ENCODE data around the gene ELF5.

Gene ELF5

GRCh38 chr11:34546511-34547209 is 33.1 kb upstream of the ELF5 start:
- no peak overlapping the region for H4K12ac ChIP-seq (ENCODE audit: low read depth, low read length)
- no peak for DNase-seq
- no peak overlapping the region for H2BK12ac ChIP-seq (ENCODE audit: low read length)
- no peak overlapping the region for H2AK5ac ChIP-seq (ENCODE audit: low read length)
- H3K4ac ChIP-seq (ENCODE audit: low read depth, low read length): no peak overlapping the region
- no peak overlapping the region for H4K8ac ChIP-seq (ENCODE audit: low read depth, low read length)
- no peaks in the 10 kb centered on the region for H3K27me3 ChIP-seq (ENCODE audit: insufficient read depth, low read length)
- no peaks in the 10 kb centered on the region for H3K79me1 ChIP-seq (ENCODE audit: low read length)
- no peaks in the 10 kb centered on the region for H3K36me3 ChIP-seq (ENCODE audit: control insufficient read depth in 1 of 2, insufficient read depth in 2 of 2, low read length in 2 of 2)
- no peak overlapping the region for H3K18ac ChIP-seq (ENCODE audit: low read length)
- no peaks in the 10 kb centered on the region for H3K4me1 ChIP-seq (ENCODE audit: control insufficient read depth in 1 of 2, insufficient read depth in 2 of 2, low read length in 2 of 2)
- H2BK120ac ChIP-seq (ENCODE audit: insufficient read depth, low read length, poor library complexity): no peak overlapping the region
- no peak overlapping the region for H3K4me2 ChIP-seq (ENCODE audit: low read length)
- no peak overlapping the region for H3K23ac ChIP-seq (ENCODE audit: low read length)
- H2AFZ ChIP-seq (ENCODE audit: insufficient read depth, low read length, poor library complexity): no peak overlapping the region
- no peak overlapping the region for H2BK5ac ChIP-seq (ENCODE audit: low read depth, low read length, poor library complexity)
- no peak overlapping the region for H4K91ac ChIP-seq (ENCODE audit: low read depth, low read length)
- H3K4me3 ChIP-seq (ENCODE audit: low read depth, low read length): no peak overlapping the region
- WGBS (ENCODE audit: extremely low coverage, insufficient coverage, insufficient read length): no CpG with 5 or more reads among the region's 6 CpGs
- no peaks in the 10 kb centered on the region for H3K79me2 ChIP-seq (ENCODE audit: control insufficient read depth, insufficient read depth, low read length, poor library complexity)
- H3K14ac ChIP-seq (ENCODE audit: low read length): no peak overlapping the region
- no peak overlapping the region for H3K9ac ChIP-seq (ENCODE audit: low read length)
- H3K27ac ChIP-seq (ENCODE audit: low read depth, low read length): no peak overlapping the region
- no peaks in the 10 kb centered on the region for H3K9me3 ChIP-seq (ENCODE audit: insufficient read depth, low read depth, low read length)

GRCh38 chr11:34542089-34542488 is 28.5 kb upstream of the ELF5 start:
- H2AK5ac ChIP-seq (ENCODE audit: low read length): no peak overlapping the region
- no peak overlapping the region for H2BK5ac ChIP-seq (ENCODE audit: low read depth, low read length, poor library complexity)
- H3K79me2 ChIP-seq (ENCODE audit: control insufficient read depth, insufficient read depth, low read length, poor library complexity): no peaks in the 10 kb centered on the region
- H4K8ac ChIP-seq (ENCODE audit: low read depth, low read length): no peak overlapping the region
- no peak overlapping the region for H3K4me3 ChIP-seq (ENCODE audit: low read depth, low read length)
- H3K4ac ChIP-seq (ENCODE audit: low read depth, low read length): no peak overlapping the region
- H2BK12ac ChIP-seq (ENCODE audit: low read length): no peak overlapping the region
- no peak overlapping the region for H3K14ac ChIP-seq (ENCODE audit: low read length)
- no peak overlapping the region for H3K27ac ChIP-seq (ENCODE audit: low read depth, low read length)
- H2BK120ac ChIP-seq (ENCODE audit: insufficient read depth, low read length, poor library complexity): no peak overlapping the region
- H3K4me1 ChIP-seq (ENCODE audit: control insufficient read depth in 1 of 2, insufficient read depth in 2 of 2, low read length in 2 of 2): no peaks in the 10 kb centered on the region
- no peak overlapping the region for H4K91ac ChIP-seq (ENCODE audit: low read depth, low read length)
- no peaks in the 10 kb centered on the region for H3K79me1 ChIP-seq (ENCODE audit: low read length)
- peaks cover 2% of the 10 kb centered on the region for H3K9me3 ChIP-seq (ENCODE audit: insufficient read depth, low read depth, low read length)
- no peak overlapping the region for H3K23ac ChIP-seq (ENCODE audit: low read length)
- no peak overlapping the region for H2AFZ ChIP-seq (ENCODE audit: insufficient read depth, low read length, poor library complexity)
- no peak overlapping the region for H4K12ac ChIP-seq (ENCODE audit: low read depth, low read length)
- no peak for DNase-seq
- no peaks in the 10 kb centered on the region for H3K27me3 ChIP-seq (ENCODE audit: insufficient read depth, low read length)
- H3K36me3 ChIP-seq (ENCODE audit: control insufficient read depth in 1 of 2, insufficient read depth in 2 of 2, low read length in 2 of 2): no peaks in the 10 kb centered on the region
- H3K9ac ChIP-seq (ENCODE audit: low read length): no peak overlapping the region
- H3K4me2 ChIP-seq (ENCODE audit: low read length): no peak overlapping the region
- no peak overlapping the region for H3K18ac ChIP-seq (ENCODE audit: low read length)

- no peak overlapping the region for H3K18ac ChIP-seq (ENCODE audit: low read length)
- no peak overlapping the region for H3K9ac ChIP-seq (ENCODE audit: low read length)
- no peak overlapping the region for H3K4me2 ChIP-seq (ENCODE audit: low read length)
- H3K27ac ChIP-seq (ENCODE audit: low read depth, low read length): no peak overlapping the region
- no peak overlapping the region for H3K23ac ChIP-seq (ENCODE audit: low read length)
- peaks cover 2% of the 10 kb centered on the region for H3K9me3 ChIP-seq (ENCODE audit: insufficient read depth, low read depth, low read length)
- H2AFZ ChIP-seq (ENCODE audit: insufficient read depth, low read length, poor library complexity): no peak overlapping the region
- no peak overlapping the region for H3K4ac ChIP-seq (ENCODE audit: low read depth, low read length)
- H3K36me3 ChIP-seq (ENCODE audit: control insufficient read depth in 1 of 2, insufficient read depth in 2 of 2, low read length in 2 of 2): no peaks in the 10 kb centered on the region
- no peak overlapping the region for H2BK120ac ChIP-seq (ENCODE audit: insufficient read depth, low read length, poor library complexity)
- H2BK5ac ChIP-seq (ENCODE audit: low read depth, low read length, poor library complexity): no peak overlapping the region
- H4K8ac ChIP-seq (ENCODE audit: low read depth, low read length): no peak overlapping the region
- no peak overlapping the region for H4K12ac ChIP-seq (ENCODE audit: low read depth, low read length)
- H4K91ac ChIP-seq (ENCODE audit: low read depth, low read length): no peak overlapping the region
- no CpG with 5 or more reads among the region's 6 CpGs for WGBS (ENCODE audit: extremely low coverage, insufficient coverage, insufficient read length)
- no peaks in the 10 kb centered on the region for H3K4me1 ChIP-seq (ENCODE audit: control insufficient read depth in 1 of 2, insufficient read depth in 2 of 2, low read length in 2 of 2)
- no peaks in the 10 kb centered on the region for H3K79me1 ChIP-seq (ENCODE audit: low read length)
- H3K4me3 ChIP-seq (ENCODE audit: low read depth, low read length): no peak overlapping the region
- H3K79me2 ChIP-seq (ENCODE audit: control insufficient read depth, insufficient read depth, low read length, poor library complexity): no peaks in the 10 kb centered on the region
- DNase-seq: no peak
- H2AK5ac ChIP-seq (ENCODE audit: low read length): no peak overlapping the region
- H2BK12ac ChIP-seq (ENCODE audit: low read length): no peak overlapping the region
- H3K27me3 ChIP-seq (ENCODE audit: insufficient read depth, low read length): no peaks in the 10 kb centered on the region
- no peak overlapping the region for H3K14ac ChIP-seq (ENCODE audit: low read length)
Measured at GRCh38 chr11:34540870-34541269, 27.3 kb upstream of the ELF5 start.

- H3K4me2 ChIP-seq (ENCODE audit: low read length): no peak overlapping the region
- no CpG with 5 or more reads among the region's 1 CpG for WGBS (ENCODE audit: extremely low coverage, insufficient coverage, insufficient read length)
- H3K4me3 ChIP-seq (ENCODE audit: low read depth, low read length): no peak overlapping the region
- no peak overlapping the region for H3K23ac ChIP-seq (ENCODE audit: low read length)
- no peak overlapping the region for H3K27ac ChIP-seq (ENCODE audit: low read depth, low read length)
- no peaks in the 10 kb centered on the region for H3K79me1 ChIP-seq (ENCODE audit: low read length)
- H2AFZ ChIP-seq (ENCODE audit: insufficient read depth, low read length, poor library complexity): no peak overlapping the region
- no peak for DNase-seq
- H3K14ac ChIP-seq (ENCODE audit: low read length): no peak overlapping the region
- no peak overlapping the region for H3K4ac ChIP-seq (ENCODE audit: low read depth, low read length)
- no peak overlapping the region for H4K91ac ChIP-seq (ENCODE audit: low read depth, low read length)
- no peaks in the 10 kb centered on the region for H3K36me3 ChIP-seq (ENCODE audit: control insufficient read depth in 1 of 2, insufficient read depth in 2 of 2, low read length in 2 of 2)
- H3K9ac ChIP-seq (ENCODE audit: low read length): no peak overlapping the region
- H2BK5ac ChIP-seq (ENCODE audit: low read depth, low read length, poor library complexity): no peak overlapping the region
- no peak overlapping the region for H2BK12ac ChIP-seq (ENCODE audit: low read length)
- no peak overlapping the region for H4K8ac ChIP-seq (ENCODE audit: low read depth, low read length)
- no peak overlapping the region for H3K18ac ChIP-seq (ENCODE audit: low read length)
- no peak overlapping the region for H2AK5ac ChIP-seq (ENCODE audit: low read length)
- H3K9me3 ChIP-seq (ENCODE audit: insufficient read depth, low read depth, low read length): peaks cover 2% of the 10 kb centered on the region
- H3K27me3 ChIP-seq (ENCODE audit: insufficient read depth, low read length): no peaks in the 10 kb centered on the region
- no peaks in the 10 kb centered on the region for H3K79me2 ChIP-seq (ENCODE audit: control insufficient read depth, insufficient read depth, low read length, poor library complexity)
- H4K12ac ChIP-seq (ENCODE audit: low read depth, low read length): no peak overlapping the region
- no peak overlapping the region for H2BK120ac ChIP-seq (ENCODE audit: insufficient read depth, low read length, poor library complexity)
- no peaks in the 10 kb centered on the region for H3K4me1 ChIP-seq (ENCODE audit: control insufficient read depth in 1 of 2, insufficient read depth in 2 of 2, low read length in 2 of 2)
Measured at GRCh38 chr11:34537636-34538035, 24.0 kb upstream of the ELF5 start.
